AG09309 (cell line): ENCODE data around the gene NTSR2.

Experiments
- DNase-seq: peaks from one replicate; pipeline ENCODE4 v3.0.0-alpha.2; 2010; ENCODE audit warnings: low read depth
- H3K4me3 ChIP-seq: 2 replicates; pipeline ENCODE4 v1.5.1; 2011; ENCODE audit warnings: mild to moderate bottlenecking, low read depth, low read length, moderate library complexity; ENCODE audit not compliant: control insufficient read depth
- CTCF ChIP-seq: IDR thresholded peaks from 2 replicates; pipeline ENCODE4 v1.5.1; 2011; ENCODE audit warnings: mild to moderate bottlenecking, low read depth, low read length, inconsistent platforms; ENCODE audit not compliant: insufficient read depth, control insufficient read depth; ENCODE audit errors: missing control alignments

Gene NTSR2

GRCh38 chr2:11674983-11675382, 5.0 kb upstream of the NTSR2 start:
- TF ChIP-seq CTCF, result no peak
- H3K4me3 ChIP-seq, result no peak overlapping the region
- DNase-seq, result no peak

GRCh38 chr2:11672407-11672806, 2.4 kb upstream of the NTSR2 start:
- TF ChIP-seq CTCF, result no peak
- no peak for DNase-seq
- no peak overlapping the region for H3K4me3 ChIP-seq

- TF ChIP-seq CTCF, result no peak
- no peak overlapping the region for H3K4me3 ChIP-seq
- no peak for DNase-seq
Observed at GRCh38 chr2:11667866-11668637, 1.9 kb downstream of the NTSR2 start.

GRCh38 chr2:11667194-11667593, 2.8 kb downstream of the NTSR2 start:
- DNase-seq, result no peak
- no peak overlapping the region for H3K4me3 ChIP-seq
- no peak for TF ChIP-seq CTCF

GRCh38 chr2:11665510-11666362, 4.3 kb downstream of the NTSR2 start:
- TF ChIP-seq CTCF, result no peak
- H3K4me3 ChIP-seq, result no peak overlapping the region
- DNase-seq, result no peak

- no peak for DNase-seq
Observed at GRCh38 chr2:11665028-11665427, 5.0 kb downstream of the NTSR2 start.

More at GRCh38 chr2:11665028-11665427, 5.0 kb downstream of the NTSR2 start:
- no peak overlapping the region for H3K4me3 ChIP-seq
- TF ChIP-seq CTCF, result no peak
